GM19240 (cell line): ENCODE results near the gene SPDYE17.
"Not testable (repeated sequence)": the region's sequence is repeated elsewhere in the genome, so short reads cannot be mapped to it uniquely, and the experiment has no call there.

Experiments
- DNase-seq: peaks from one replicate; pipeline ENCODE4 v3.0.0; 2011; ENCODE audit warnings: low spot score; ENCODE audit not compliant: insufficient read length

The SPDYE17 gene

GRCh38 chr7:76972391-76972790 lies 59.8 kb downstream of the SPDYE17 start:
- DNase-seq: not testable (repeated sequence)
